Fibroblast of lung (primary cell): Measurements from ENCODE around the gene CTDNEP1. TPM values are rescaled to one million over a fixed set of nuclear protein-coding genes. Genes with fewer than 3 reads are reported as not detected.

Experiments
- DNase-seq, 2 donors: peaks; one replicate each; pipeline versions ENCODE4 v3.0.0 to v3.0.0-alpha.2; 2010; ENCODE audit warnings: low read depth in 2 of 2
- H2AFZ ChIP-seq: 2 replicates; pipeline ENCODE4 v1.5.1; 2012; ENCODE audit warnings: low read length, control low read depth, inconsistent platforms
- H3K27ac ChIP-seq: 2 replicates; pipeline ENCODE4 v1.5.1; 2011; ENCODE audit warnings: low read length, control low read depth; ENCODE audit not compliant: insufficient read depth
- H3K27me3 ChIP-seq: 2 replicates; pipeline ENCODE4 v1.5.1; 2011; ENCODE audit warnings: mild to moderate bottlenecking, low read length; ENCODE audit not compliant: control insufficient read depth, insufficient read depth
- H3K36me3 ChIP-seq: 2 replicates; pipeline ENCODE4 v1.5.1; 2011; ENCODE audit warnings: low read length; ENCODE audit not compliant: control insufficient read depth, insufficient read depth
- H3K4me1 ChIP-seq: 2 replicates; pipeline ENCODE4 v1.5.1; 2011; ENCODE audit warnings: low read length; ENCODE audit not compliant: control insufficient read depth, insufficient read depth; ENCODE audit errors: extremely low read depth
- H3K4me2 ChIP-seq: 2 replicates; pipeline ENCODE4 v1.5.1; 2011; ENCODE audit warnings: low read length, control low read depth; ENCODE audit not compliant: insufficient read depth; ENCODE audit errors: extremely low read depth
- H3K4me3 ChIP-seq, 4 experiments: fragments of 200-600 bp in 1 of 4; sonication (generic) in 1 of 4; replicated peaks in 1 of 4; 2 replicates each; pipeline ENCODE4 v1.5.1; 2011 to 2016; ENCODE audit warnings: low read length in 4 of 4, low read depth in 3 of 4, mild to moderate bottlenecking in 3 of 4, control low read depth in 2 of 4, inconsistent platforms in 1 of 4, mixed read lengths in 1 of 4; ENCODE audit not compliant: insufficient read depth in 1 of 4; ENCODE audit errors: control extremely low read depth in 1 of 4
- H3K79me2 ChIP-seq: 2 replicates; pipeline ENCODE4 v1.5.1; 2012; ENCODE audit warnings: mild to moderate bottlenecking, low read length, inconsistent platforms; ENCODE audit not compliant: control insufficient read depth, insufficient read depth
- H3K9ac ChIP-seq: 2 replicates; pipeline ENCODE4 v1.5.1; 2011; ENCODE audit warnings: mild to moderate bottlenecking, low read length, control low read depth; ENCODE audit not compliant: insufficient read depth
- H3K9me3 ChIP-seq: 2 replicates; pipeline ENCODE4 v1.5.1; 2012; ENCODE audit warnings: low read depth, low read length; ENCODE audit not compliant: control insufficient read depth, insufficient read depth
- H4K20me1 ChIP-seq: 2 replicates; pipeline ENCODE4 v1.5.1; 2011; ENCODE audit warnings: low read length; ENCODE audit not compliant: control insufficient read depth, insufficient read depth; ENCODE audit errors: extremely low read depth
- EZH2 ChIP-seq: IDR thresholded peaks from 2 replicates; pipeline ENCODE4 v1.5.1; 2012; ENCODE audit warnings: low read length, control low read depth, mild to moderate bottlenecking; ENCODE audit errors: missing control alignments
- polyA plus RNA-seq, 2 donors: library from polyadenylated mRNA; depleted of rRNA in 1 of 2; stranded (reverse) in 1 of 2; unstranded in 1 of 2; fragments of >200 nt; gene quantifications; 2 replicates each; pipeline ENCODE4 v1.2.1, GENCODE V29; 2011 to 2012; ENCODE audit warnings: missing spikeins in 1 of 2
- total RNA-seq: library from RNA; depleted of rRNA; stranded (reverse); fragments of >200 nt; gene quantifications from 2 replicates; pipeline ENCODE4 v1.2.1, GENCODE V29; 2014
- TF ChIP-seq, protein P1 (sequence below), 2 donors: IDR thresholded peaks in 1 of 2; conservative IDR thresholded peaks in 1 of 2; 1 replicate in 1 of 2; 2 replicates in 1 of 2; pipeline ENCODE4 v1.5.1; 2011 to 2012; ENCODE audit warnings: low read length in 2 of 2, control low read depth in 1 of 2, inconsistent platforms in 1 of 2, low read depth in 1 of 2, mild to moderate bottlenecking in 1 of 2

CTDNEP1 gene
- total and polyA plus RNA-seq, 2 donors (not counting 1 experiment from before 2014, with no cell fraction given), result 40.5 to 134 TPM

DNA sequence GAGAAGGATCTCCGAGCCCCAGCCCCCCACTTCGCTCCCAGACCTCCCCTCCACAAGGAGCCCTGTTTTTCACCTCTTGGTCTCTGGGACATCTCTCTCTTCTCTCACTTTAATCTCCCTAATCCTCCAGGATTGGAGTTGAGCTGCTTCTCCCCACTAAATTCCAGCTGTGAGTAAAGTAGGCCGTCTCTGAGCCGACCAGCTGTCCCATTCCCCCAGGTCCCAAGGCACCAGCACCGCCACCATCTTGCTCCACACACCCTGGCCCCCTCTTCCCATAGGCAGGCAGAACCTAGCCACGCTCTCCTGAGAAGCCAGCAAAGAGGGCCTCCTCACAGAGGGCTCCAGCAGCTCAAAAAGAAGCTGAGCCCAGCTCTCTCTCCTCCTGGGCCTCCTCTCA, 32.8 kb downstream of the CTDNEP1 start:
- H2AFZ ChIP-seq, result no peak overlapping the region

DNA sequence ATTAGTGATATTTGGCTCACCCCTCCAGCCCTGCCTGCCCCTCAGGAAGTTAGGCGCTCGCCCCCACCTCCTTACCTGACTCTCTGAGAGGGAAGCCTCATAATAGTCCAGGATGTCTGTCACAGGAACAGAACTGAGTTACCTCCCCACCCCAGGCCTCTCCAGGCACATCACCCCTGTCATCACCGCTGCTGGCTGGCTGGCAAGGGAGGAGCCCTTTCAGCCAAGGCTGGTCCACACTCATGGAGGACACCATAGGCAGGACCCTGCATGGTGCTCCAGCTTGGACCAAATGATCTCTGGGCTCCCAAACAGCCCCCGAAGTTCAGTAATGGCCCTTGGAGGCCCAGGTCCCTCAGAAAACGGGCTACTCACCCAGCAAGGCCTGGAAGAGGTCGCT, 33.4 kb downstream of the CTDNEP1 start:
- H4K20me1 ChIP-seq, result no peaks in the 10 kb centered on the region
- H3K27me3 ChIP-seq, result no peaks in the 10 kb centered on the region
- H3K4me3 ChIP-seq, result peak overlapping the region in 2 of 4 experiments; percentile 52 to 74
- H3K9ac ChIP-seq, result no peak overlapping the region
- peak overlapping the region; percentile 78 for H3K4me2 ChIP-seq
- peaks cover 37% of the 10 kb centered on the region for H3K79me2 ChIP-seq
- no peak for TF ChIP-seq EZH2
- TF ChIP-seq, protein P1, sequence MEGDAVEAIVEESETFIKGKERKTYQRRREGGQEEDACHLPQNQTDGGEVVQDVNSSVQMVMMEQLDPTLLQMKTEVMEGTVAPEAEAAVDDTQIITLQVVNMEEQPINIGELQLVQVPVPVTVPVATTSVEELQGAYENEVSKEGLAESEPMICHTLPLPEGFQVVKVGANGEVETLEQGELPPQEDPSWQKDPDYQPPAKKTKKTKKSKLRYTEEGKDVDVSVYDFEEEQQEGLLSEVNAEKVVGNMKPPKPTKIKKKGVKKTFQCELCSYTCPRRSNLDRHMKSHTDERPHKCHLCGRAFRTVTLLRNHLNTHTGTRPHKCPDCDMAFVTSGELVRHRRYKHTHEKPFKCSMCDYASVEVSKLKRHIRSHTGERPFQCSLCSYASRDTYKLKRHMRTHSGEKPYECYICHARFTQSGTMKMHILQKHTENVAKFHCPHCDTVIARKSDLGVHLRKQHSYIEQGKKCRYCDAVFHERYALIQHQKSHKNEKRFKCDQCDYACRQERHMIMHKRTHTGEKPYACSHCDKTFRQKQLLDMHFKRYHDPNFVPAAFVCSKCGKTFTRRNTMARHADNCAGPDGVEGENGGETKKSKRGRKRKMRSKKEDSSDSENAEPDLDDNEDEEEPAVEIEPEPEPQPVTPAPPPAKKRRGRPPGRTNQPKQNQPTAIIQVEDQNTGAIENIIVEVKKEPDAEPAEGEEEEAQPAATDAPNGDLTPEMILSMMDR (conservative IDR thresholded peaks at IDR 0.05 in 1 of 2, IDR thresholded peaks at IDR 0.05 in 1 of 2; ENCODE audit: low read depth in 1 of 2, low read length in 2 of 2), result no peak
- H3K9me3 ChIP-seq, result no peaks in the 10 kb centered on the region
- H3K27ac ChIP-seq, result peak overlapping the region; percentile 49
- no peak overlapping the region for H2AFZ ChIP-seq
- H3K36me3 ChIP-seq, result peaks cover 14% of the 10 kb centered on the region
- H3K4me1 ChIP-seq, result peaks cover 17% of the 10 kb centered on the region
- DNase-seq, result no peak

More for the DNA sequence above, 32.8 kb downstream of the CTDNEP1 start:
- H3K4me3 ChIP-seq, result no peak overlapping the region
- H4K20me1 ChIP-seq, result no peaks in the 10 kb centered on the region
- no peak overlapping the region for H3K27ac ChIP-seq
- peaks cover 20% of the 10 kb centered on the region for H3K36me3 ChIP-seq
- H3K79me2 ChIP-seq, result peaks cover 33% of the 10 kb centered on the region
- no peak overlapping the region for H3K9ac ChIP-seq
- TF ChIP-seq, protein P1 (conservative IDR thresholded peaks at IDR 0.05 in 1 of 2, IDR thresholded peaks at IDR 0.05 in 1 of 2; ENCODE audit: low read depth in 1 of 2, low read length in 2 of 2), result no peak
- TF ChIP-seq EZH2, result no peak
- no peak overlapping the region for H3K4me2 ChIP-seq
- peaks cover 17% of the 10 kb centered on the region for H3K4me1 ChIP-seq
- DNase-seq, result no peak
- no peaks in the 10 kb centered on the region for H3K9me3 ChIP-seq
- H3K27me3 ChIP-seq, result no peaks in the 10 kb centered on the region

DNA sequence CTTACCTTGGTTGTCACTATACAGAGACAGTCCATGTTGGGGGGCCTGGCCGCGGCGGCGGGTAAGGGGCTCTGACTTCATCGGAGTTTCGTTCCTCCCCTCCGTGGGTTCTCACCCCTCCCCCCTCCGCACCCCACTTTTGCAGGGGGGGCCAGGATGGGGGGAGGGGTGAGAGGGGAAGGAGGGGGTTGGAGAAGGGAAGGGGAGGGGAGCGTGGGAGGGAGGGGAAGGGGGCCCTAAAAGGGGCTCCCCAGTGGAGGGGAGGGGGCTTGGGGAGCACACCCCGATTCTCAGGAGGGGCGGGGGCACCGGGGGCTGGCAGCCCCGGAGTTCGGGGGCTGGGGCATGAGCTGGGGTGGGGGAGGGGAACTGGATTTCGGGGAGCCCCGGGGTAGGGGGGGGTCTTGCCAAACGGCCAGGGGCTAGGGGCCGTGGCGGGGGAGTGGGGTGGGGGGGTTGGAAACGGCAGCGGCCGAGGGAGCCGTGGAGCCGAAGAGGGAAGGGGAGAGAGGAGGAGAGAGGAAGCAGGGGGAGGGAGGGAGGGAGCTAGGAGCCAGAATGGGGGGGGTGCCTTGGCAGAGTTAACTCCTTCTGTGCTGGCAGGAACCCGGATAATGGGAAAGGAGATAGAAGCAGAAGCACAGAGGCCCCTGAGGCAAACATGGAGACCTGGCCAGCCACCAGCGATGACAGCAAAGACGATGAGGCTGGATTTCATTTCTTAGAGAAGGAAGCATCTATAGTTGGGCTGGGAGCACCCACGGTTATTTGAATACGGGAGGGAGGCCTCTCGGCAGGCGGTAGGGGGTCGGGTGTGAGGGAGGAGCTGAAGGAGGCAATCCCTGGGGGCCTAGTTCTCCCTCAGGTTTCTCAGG, 34.2 kb downstream of the CTDNEP1 start:
- no peaks in the 10 kb centered on the region for H3K9me3 ChIP-seq
- H3K27me3 ChIP-seq, result no peaks in the 10 kb centered on the region
- H4K20me1 ChIP-seq, result no peaks in the 10 kb centered on the region
- H3K4me3 ChIP-seq, result peak overlapping the region; percentile 54 to 78 (median 66)
- DNase-seq, result peak; percentile 76 to 80
- H2AFZ ChIP-seq, result peak overlapping the region; percentile 54
- H3K36me3 ChIP-seq, result peaks cover 8% of the 10 kb centered on the region
- peak overlapping the region; percentile 92 for H3K4me2 ChIP-seq
- TF ChIP-seq, protein P1 (conservative IDR thresholded peaks at IDR 0.05 in 1 of 2, IDR thresholded peaks at IDR 0.05 in 1 of 2; ENCODE audit: low read depth in 1 of 2, low read length in 2 of 2), result no peak
- TF ChIP-seq EZH2, result no peak
- H3K9ac ChIP-seq, result peak overlapping the region; percentile 63
- H3K79me2 ChIP-seq, result peaks cover 36% of the 10 kb centered on the region
- peaks cover 17% of the 10 kb centered on the region for H3K4me1 ChIP-seq
- H3K27ac ChIP-seq, result peak overlapping the region; percentile 49
